ENCODE results near the gene GABBR1. TPM values are rescaled to one million over a fixed set of nuclear protein-coding genes. Genes with fewer than 3 reads are reported as not detected.

GABBR1 gene
- total and polyA plus RNA-seq, 4 donors: 1.1 to 4.7 (median 1.4) TPM

DNA sequence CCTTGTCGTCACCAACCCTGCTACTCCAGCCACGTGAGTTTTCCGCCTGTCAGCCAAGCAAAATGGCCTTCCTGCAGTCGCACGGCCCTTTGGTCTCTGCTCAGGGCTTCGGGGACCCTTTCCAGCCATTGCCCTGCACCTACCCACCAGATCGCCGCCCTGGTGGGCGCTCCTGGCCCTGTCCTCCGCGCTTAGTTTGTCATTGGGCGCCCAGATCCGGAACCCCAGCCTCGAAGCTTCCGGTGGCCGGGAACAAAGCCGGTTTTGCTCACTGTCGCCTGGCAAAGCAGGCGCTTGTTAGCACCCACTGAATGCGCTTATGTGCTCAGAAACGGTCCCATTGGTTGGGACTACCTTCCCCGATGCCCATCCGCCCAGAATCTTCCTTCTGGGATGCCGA, 47.4 kb upstream of the GABBR1 start:
- H3K27me3 ChIP-seq (ENCODE audit: control insufficient read depth in 4 of 4, insufficient read depth in 4 of 4, low read length in 3 of 4): no peaks in the 10 kb centered on the region
- no peak overlapping the region for H3K27ac ChIP-seq (ENCODE audit: low read depth in 1 of 2, low read length in 2 of 2)
- H3K36me3 ChIP-seq (ENCODE audit: control insufficient read depth in 4 of 4, insufficient read depth in 3 of 4, low read depth in 1 of 4, low read length in 3 of 4): no peaks in the 10 kb centered on the region
- 88% methylated on average over 24 of the region's 24 CpGs for whole genome bisulfite sequencing
- no peak for DNase-seq (ENCODE audit: low spot score)
- no peak for TF ChIP-seq MAX (IDR thresholded peaks at IDR 0.05)
- TF ChIP-seq HNF4G (IDR thresholded peaks at IDR 0.05): no peak
- no peak for TF ChIP-seq NR2F2 (IDR thresholded peaks at IDR 0.05)
- no peak for TF ChIP-seq GABPA (IDR thresholded peaks at IDR 0.05 in 1 of 2, conservative IDR thresholded peaks at IDR 0.05 in 1 of 2)
- no peak for TF ChIP-seq TAF1 (conservative IDR thresholded peaks at IDR 0.05)
- TF ChIP-seq FOXA1 (IDR thresholded peaks at IDR 0.05): no peak
- TF ChIP-seq YY1 (IDR thresholded peaks at IDR 0.05): no peak
- no peak for TF ChIP-seq FOXA2 (IDR thresholded peaks at IDR 0.05)
- TF ChIP-seq CTCF (IDR thresholded peaks at IDR 0.05; ENCODE audit: low read depth, low read length, missing input control): no peak
- TF ChIP-seq RAD21 (IDR thresholded peaks at IDR 0.05): no peak
- TF ChIP-seq, protein P1, sequence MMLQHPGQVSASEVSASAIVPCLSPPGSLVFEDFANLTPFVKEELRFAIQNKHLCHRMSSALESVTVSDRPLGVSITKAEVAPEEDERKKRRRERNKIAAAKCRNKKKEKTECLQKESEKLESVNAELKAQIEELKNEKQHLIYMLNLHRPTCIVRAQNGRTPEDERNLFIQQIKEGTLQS (IDR thresholded peaks at IDR 0.05): no peak
- TF ChIP-seq SP1 (IDR thresholded peaks at IDR 0.05): no peak
- no peak overlapping the region for H3K4me3 ChIP-seq (ENCODE audit: low read depth in 1 of 3, low read length in 3 of 3)
- H3K9ac ChIP-seq (ENCODE audit: low read depth in 1 of 2, low read length in 2 of 2): no peak overlapping the region
- peaks cover 0 to 2% (median 0%) of the 10 kb centered on the region in 4 donors for H3K9me3 ChIP-seq (ENCODE audit: control insufficient read depth in 4 of 4, low read length in 3 of 4)
- no peaks in the 10 kb centered on the region for H3K4me1 ChIP-seq (ENCODE audit: control insufficient read depth in 4 of 4, insufficient read depth in 4 of 4, low read length in 3 of 4)

DNA sequence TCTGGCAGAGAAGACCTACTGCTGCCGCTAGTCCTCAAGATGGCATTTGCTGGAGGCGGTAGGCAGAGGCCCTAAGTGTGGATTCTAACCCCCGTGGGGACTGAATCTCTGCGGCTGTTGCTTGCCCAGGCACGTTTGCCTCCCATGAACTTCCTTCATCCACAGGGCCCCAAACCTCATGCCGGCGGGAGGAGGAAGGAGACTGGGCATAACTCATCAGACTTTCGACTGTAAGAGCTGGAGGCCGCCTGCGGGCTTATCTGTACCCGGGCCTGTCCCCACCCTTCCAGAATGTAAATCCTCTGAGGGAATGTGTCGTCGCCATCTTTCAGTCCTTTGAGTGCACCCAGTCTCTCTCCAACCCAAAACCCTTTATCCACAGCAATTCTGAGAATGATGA, 47.0 kb upstream of the GABBR1 start:
- Histone ChIP-seq H3K9ac (ENCODE audit: low read depth in 1 of 2, low read length in 2 of 2) (no peak overlapping the region), H3K27me3 (ENCODE audit: control insufficient read depth in 4 of 4, insufficient read depth in 4 of 4, low read length in 3 of 4) (no peaks in the 10 kb centered on the region), H3K36me3 (ENCODE audit: control insufficient read depth in 4 of 4, insufficient read depth in 3 of 4, low read depth in 1 of 4, low read length in 3 of 4) (no peaks in the 10 kb centered on the region), H3K9me3 (ENCODE audit: control insufficient read depth in 4 of 4, low read length in 3 of 4) (no peaks in the 10 kb centered on the region), H3K4me1 (ENCODE audit: control insufficient read depth in 4 of 4, insufficient read depth in 4 of 4, low read length in 3 of 4) (no peaks in the 10 kb centered on the region), H3K27ac (ENCODE audit: low read depth in 1 of 2, low read length in 2 of 2) (no peak overlapping the region), H3K4me3 (ENCODE audit: low read depth in 1 of 3, low read length in 3 of 3) (no peak overlapping the region)
- 83% methylated on average over 13 of the region's 13 CpGs for WGBS
- TF ChIP-seq, protein P1 (IDR thresholded peaks at IDR 0.05): no peak
- no peak for DNase-seq (ENCODE audit: low spot score)

DNA sequence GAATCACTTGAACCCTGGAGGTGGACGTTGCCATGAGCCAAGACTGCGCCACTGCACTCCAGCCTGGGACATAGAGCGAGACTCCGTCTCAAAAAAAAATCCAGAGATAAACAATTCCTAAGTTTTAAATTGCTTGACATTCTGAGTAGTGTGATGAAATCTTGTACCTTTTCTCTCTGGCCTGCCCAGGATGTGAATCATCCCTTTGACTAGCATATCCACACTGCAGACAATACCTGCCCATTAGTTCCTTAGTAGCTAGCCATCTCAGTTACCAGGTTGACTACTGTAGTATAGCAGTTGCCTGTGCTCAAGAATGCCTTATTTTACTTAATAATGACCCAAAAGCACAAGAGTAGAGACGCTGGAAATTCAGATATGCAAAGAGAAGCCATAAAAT, 45.1 kb upstream of the GABBR1 start:
- DNase-seq (ENCODE audit: low spot score): no peak
- Histone ChIP-seq H3K9me3 (ENCODE audit: control insufficient read depth in 4 of 4, low read length in 3 of 4) (no peaks in the 10 kb centered on the region), H3K36me3 (ENCODE audit: control insufficient read depth in 4 of 4, insufficient read depth in 3 of 4, low read depth in 1 of 4, low read length in 3 of 4) (no peaks in the 10 kb centered on the region), H3K4me3 (ENCODE audit: low read depth in 1 of 3, low read length in 3 of 3) (no peak overlapping the region), H3K27ac (ENCODE audit: low read depth in 1 of 2, low read length in 2 of 2) (no peak overlapping the region), H3K4me1 (ENCODE audit: control insufficient read depth in 4 of 4, insufficient read depth in 4 of 4, low read length in 3 of 4) (no peaks in the 10 kb centered on the region), H3K9ac (ENCODE audit: low read depth in 1 of 2, low read length in 2 of 2) (no peak overlapping the region), H3K27me3 (ENCODE audit: control insufficient read depth in 4 of 4, insufficient read depth in 4 of 4, low read length in 3 of 4) (no peaks in the 10 kb centered on the region)
- WGBS: 89% methylated on average over 5 of the region's 5 CpGs
- TF ChIP-seq FOXA2 (IDR thresholded peaks at IDR 0.05) (no peak), HNF4A (conservative IDR thresholded peaks at IDR 0.05) (no peak), SP1 (IDR thresholded peaks at IDR 0.05) (no peak), RAD21 (IDR thresholded peaks at IDR 0.05) (no peak), REST (IDR thresholded peaks at IDR 0.05) (no peak), FOXA1 (IDR thresholded peaks at IDR 0.05) (no peak), TAF1 (conservative IDR thresholded peaks at IDR 0.05) (no peak), YY1 (IDR thresholded peaks at IDR 0.05) (no peak), NR2F2 (IDR thresholded peaks at IDR 0.05) (no peak), MAX (IDR thresholded peaks at IDR 0.05) (no peak), JUND (IDR thresholded peaks at IDR 0.05) (no peak), HNF4G (IDR thresholded peaks at IDR 0.05) (no peak), CTCF (IDR thresholded peaks at IDR 0.05; ENCODE audit: low read depth, low read length, missing input control) (no peak), RXRA (IDR thresholded peaks at IDR 0.05) (no peak)
- TF ChIP-seq, protein P2, sequence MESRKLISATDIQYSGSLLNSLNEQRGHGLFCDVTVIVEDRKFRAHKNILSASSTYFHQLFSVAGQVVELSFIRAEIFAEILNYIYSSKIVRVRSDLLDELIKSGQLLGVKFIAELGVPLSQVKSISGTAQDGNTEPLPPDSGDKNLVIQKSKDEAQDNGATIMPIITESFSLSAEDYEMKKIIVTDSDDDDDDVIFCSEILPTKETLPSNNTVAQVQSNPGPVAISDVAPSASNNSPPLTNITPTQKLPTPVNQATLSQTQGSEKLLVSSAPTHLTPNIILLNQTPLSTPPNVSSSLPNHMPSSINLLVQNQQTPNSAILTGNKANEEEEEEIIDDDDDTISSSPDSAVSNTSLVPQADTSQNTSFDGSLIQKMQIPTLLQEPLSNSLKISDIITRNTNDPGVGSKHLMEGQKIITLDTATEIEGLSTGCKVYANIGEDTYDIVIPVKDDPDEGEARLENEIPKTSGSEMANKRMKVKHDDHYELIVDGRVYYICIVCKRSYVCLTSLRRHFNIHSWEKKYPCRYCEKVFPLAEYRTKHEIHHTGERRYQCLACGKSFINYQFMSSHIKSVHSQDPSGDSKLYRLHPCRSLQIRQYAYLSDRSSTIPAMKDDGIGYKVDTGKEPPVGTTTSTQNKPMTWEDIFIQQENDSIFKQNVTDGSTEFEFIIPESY (IDR thresholded peaks at IDR 0.05): no peak
